ENCODE data around the gene LYZL1.

DNA sequence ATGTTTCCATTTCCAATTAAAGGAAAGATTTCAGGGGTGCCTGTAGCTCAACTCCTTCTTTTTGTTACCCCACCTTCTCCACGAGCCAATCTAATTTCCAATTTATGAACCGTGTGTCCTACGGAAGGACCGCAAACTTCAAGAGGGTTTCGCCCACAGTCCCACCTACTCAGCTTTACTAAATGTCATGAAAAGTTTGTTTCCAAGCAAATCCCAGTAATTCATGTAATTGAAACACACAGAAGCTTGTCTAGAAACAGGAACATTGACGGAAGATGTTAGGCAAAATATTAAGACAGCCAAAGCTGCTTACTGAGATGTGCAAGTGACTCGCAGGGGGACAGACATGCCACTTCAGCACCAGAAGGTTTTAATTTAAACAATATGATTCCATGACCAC, 32.9 kb upstream of the LYZL1 start:
- TF ChIP-seq, protein P1, sequence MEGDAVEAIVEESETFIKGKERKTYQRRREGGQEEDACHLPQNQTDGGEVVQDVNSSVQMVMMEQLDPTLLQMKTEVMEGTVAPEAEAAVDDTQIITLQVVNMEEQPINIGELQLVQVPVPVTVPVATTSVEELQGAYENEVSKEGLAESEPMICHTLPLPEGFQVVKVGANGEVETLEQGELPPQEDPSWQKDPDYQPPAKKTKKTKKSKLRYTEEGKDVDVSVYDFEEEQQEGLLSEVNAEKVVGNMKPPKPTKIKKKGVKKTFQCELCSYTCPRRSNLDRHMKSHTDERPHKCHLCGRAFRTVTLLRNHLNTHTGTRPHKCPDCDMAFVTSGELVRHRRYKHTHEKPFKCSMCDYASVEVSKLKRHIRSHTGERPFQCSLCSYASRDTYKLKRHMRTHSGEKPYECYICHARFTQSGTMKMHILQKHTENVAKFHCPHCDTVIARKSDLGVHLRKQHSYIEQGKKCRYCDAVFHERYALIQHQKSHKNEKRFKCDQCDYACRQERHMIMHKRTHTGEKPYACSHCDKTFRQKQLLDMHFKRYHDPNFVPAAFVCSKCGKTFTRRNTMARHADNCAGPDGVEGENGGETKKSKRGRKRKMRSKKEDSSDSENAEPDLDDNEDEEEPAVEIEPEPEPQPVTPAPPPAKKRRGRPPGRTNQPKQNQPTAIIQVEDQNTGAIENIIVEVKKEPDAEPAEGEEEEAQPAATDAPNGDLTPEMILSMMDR (IDR thresholded peaks at IDR 0.05), result no peak
- no peak for TF ChIP-seq POLR2A (IDR thresholded peaks at IDR 0.05)

Data from right lobe of liver (tissue), 4 donors.